Globus pallidus (tissue), 1 donor: ENCODE data around the gene TMCC3.
"Not testable (repeated sequence)": the region's sequence is repeated elsewhere in the genome, so short reads cannot be mapped to it uniquely, and the experiment has no call there.

ENCODE experiments used
- DNase-seq: peaks from one replicate; pipeline ENCODE4 v3.0.0-alpha.2; 2015; ENCODE audit warnings: low spot score

The TMCC3 gene, protein sequence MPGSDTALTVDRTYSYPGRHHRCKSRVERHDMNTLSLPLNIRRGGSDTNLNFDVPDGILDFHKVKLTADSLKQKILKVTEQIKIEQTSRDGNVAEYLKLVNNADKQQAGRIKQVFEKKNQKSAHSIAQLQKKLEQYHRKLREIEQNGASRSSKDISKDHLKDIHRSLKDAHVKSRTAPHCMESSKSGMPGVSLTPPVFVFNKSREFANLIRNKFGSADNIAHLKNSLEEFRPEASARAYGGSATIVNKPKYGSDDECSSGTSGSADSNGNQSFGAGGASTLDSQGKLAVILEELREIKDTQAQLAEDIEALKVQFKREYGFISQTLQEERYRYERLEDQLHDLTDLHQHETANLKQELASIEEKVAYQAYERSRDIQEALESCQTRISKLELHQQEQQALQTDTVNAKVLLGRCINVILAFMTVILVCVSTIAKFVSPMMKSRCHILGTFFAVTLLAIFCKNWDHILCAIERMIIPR

GRCh38 chr12:94650143-94651056, at the start of gene TMCC3:
Gene TMCC3, minus strand, starts transcription at chr12:94650557. Its CDS starts 127 bp downstream, at chr12:94650430.
- DNase-seq, result peak; percentile 84

DNA sequence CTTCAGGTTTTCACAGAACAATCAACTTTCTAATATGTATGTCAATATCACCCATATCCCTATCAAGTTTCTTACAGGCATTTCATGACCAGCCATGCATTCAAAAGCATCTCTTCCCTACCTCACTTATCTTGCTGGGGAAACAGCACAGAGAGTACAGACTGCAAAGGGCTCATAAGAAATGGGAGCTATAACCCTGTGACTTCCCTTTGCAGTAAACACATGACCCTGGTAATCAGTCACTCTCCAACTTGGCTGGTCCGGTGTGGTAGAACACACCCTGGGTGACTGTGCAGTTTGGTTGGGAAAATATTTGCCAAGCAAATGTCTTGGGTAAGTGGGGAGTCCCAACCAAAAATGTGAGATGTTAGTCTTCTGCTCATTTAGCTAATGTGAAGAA, 49.4 kb upstream of the TMCC3 start:
- no peak for DNase-seq

GRCh38 chr12:94698578-94698977, 48.2 kb upstream of the TMCC3 start:
- DNase-seq, result no peak

GRCh38 chr12:94697631-94698030, 47.3 kb upstream of the TMCC3 start:
- DNase-seq, result no peak

DNA sequence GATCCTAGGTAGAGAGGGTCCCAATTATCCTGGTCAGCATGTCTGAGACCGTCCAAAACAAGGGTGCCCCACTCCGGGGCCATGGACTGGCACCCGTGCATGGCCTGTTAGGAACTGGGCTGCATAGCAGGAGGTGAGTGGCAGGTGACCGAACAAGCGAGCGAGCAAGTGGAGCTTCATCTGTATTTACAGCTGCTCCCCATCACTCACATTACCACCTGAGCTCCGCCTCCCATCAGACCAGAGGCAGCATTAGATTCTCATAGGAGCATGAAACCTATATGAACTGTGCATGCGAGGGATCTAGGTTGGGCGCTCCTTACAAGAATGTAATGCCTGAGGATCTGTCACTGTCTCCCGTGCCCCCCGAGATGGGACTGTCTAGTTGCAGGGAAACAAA, 44.4 kb upstream of the TMCC3 start:
- DNase-seq, result no peak

- DNase-seq, result not testable (repeated sequence)
Observed at GRCh38 chr12:94692826-94693225, 42.5 kb upstream of the TMCC3 start.

- DNase-seq, result no peak
Observed at GRCh38 chr12:94690198-94690771, 39.9 kb upstream of the TMCC3 start.

- DNase-seq, result no peak
Observed at GRCh38 chr12:94689646-94690036, 39.3 kb upstream of the TMCC3 start.

GRCh38 chr12:94689002-94689645, 38.8 kb upstream of the TMCC3 start:
- no peak for DNase-seq

GRCh38 chr12:94687891-94688290, 37.5 kb upstream of the TMCC3 start:
- no peak for DNase-seq

DNA sequence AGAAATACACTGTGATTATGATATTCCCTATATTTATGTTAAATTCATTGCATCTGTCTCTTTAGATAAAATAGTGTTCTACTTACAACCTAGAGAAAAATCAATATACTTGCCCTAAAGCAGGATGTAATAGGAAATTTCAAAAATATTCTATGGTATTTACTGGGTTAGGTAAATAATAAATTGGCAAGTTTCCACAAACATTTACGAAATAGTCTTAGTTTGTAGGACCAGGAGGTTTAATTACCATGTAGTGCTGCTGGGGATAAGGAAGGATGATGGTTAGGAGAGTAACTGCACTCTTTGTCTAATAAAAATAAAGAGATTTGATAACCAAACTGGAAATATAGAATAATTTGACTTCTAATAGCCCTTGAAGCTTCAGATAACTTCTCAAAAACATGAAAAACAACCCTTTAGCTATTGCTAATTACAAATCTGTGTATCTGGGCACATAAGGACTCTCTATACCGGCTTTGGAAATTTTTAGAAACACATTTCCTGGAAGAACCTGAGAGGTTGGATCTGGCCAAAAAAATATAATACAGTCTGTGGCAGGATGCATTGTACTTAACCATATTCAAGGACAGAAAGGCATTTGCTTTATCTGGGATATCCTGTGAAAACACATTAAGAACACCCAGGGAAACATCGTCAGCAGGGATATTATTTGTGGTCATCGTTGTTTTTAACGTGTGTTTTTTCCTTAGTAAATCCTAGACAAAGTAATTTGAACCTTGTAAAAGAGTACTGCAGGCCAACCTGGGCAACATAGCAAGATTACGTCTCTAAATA, 36.7 kb upstream of the TMCC3 start:
- no peak for DNase-seq

DNA sequence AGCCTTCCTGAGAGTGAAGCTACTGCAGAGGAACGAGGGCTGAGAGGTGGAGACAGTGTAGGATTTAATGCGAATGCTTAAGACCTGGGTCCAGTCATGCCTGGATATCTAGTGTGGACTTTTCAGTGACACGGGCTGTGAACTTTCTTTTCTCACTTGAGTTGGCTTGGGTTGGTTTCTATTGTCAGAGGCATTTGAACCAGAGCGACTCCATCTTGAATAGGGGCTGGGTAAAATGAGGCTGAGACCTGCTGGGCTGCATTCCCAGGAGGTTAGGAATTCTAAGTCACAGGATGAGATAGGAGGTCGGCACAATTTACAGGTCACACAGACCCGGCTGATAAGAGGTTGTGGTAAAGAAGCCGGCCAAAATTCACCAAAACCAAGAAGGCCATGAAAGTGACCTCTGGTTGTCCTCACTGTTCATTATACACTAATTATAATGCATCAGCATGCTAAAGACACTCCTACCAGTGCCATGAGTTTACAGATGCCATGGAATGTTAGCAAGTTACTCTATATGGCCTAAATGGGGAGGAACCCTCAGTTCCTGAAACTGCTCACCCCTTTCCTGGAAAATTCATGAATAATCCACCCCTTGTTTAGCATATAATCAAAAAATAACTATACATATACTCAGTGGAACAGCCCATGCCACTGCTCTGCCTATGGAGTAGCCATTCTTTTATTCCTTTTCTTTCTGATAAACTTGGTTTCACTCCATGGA, 34.2 kb upstream of the TMCC3 start:
- no peak for DNase-seq

DNA sequence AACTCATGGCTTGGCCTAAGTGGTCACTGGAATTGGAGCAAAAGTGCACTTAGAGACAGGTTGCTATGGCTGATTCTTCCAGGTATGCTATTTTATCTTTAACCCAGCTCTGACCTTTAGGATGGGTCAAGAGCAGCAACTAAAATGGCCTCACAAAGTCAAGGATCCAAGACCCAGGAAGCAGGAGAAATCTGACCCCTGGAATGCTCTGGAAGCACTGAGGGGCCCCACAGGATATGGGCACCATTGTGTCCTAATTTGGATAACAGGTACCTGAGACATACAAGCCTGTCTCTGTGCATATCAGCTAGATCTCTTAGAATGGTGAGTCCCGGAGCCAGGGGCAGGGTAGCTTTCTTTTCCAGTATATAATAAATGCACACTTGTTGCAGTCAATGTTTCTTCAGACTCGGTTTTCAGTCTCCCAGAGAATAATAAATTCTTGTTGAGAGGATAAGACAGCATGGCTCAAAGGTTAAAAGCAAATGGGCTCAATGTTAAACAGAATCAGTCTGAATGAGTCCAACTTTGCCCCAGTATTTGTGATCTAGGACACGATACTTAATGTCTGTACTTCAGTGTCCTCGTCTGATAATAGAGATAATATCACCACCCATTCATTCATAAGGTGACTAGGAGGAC, 29.3 kb upstream of the TMCC3 start:
- DNase-seq, result no peak

DNA sequence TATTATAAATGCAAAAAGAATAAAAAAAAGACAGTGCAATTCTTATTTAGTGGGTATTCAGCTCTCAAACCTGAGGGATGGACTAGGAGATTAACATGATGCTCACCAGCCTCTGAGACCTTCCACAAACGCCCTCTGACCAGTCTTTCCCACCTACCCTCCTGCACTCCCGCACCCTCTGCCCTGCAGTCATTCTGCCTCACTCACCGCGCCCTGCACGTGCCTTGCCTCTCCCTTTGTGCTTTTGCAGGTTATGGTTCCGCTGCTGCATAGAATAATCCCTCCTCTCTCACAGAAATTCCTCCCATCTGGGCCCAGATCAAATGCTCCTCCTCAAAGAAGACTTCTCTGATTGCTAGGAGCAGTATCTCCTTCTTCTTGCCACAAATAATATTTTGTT, 28.5 kb upstream of the TMCC3 start:
- DNase-seq, result no peak

DNA sequence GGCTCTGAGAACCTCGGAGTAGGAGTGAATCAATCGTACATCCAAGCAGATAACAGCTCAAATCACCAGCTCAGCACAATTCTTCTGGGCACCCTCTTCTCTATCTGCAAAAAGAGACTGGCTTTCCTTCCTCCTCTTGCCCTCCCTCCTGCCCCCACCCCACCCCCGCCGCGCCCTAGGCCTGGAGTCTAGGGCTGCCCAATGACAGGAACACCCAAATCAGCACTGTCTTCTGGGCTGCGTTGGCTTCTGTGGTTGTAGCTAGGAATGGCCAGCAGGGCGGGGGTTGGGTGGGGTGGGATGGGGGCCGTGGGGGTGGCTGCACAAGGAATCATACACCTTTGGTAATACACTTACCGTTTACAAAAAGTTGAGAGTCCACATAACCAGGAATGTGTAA, 28.0 kb upstream of the TMCC3 start:
- DNase-seq, result no peak

DNA sequence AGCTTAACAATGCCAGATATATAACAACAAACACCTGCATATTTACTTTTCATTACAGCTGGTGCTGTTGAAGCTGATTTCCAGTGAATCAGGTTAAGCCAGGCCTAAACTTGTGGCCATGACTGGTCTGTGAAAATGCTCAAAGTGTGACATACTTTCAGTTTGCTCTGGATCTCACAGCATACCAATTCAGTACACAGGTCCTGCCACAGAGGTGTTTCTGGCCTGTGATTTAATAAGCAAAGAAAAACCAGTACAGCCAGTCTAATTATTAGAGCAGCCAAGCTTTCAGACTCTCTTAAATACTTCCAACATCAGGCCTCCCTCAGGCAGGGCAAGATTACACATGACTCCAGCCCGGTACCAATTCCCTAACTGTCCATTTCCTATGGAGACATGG, 27.4 kb upstream of the TMCC3 start:
- no peak for DNase-seq

GRCh38 chr12:94676922-94677321, 26.6 kb upstream of the TMCC3 start:
- DNase-seq, result no peak

DNA sequence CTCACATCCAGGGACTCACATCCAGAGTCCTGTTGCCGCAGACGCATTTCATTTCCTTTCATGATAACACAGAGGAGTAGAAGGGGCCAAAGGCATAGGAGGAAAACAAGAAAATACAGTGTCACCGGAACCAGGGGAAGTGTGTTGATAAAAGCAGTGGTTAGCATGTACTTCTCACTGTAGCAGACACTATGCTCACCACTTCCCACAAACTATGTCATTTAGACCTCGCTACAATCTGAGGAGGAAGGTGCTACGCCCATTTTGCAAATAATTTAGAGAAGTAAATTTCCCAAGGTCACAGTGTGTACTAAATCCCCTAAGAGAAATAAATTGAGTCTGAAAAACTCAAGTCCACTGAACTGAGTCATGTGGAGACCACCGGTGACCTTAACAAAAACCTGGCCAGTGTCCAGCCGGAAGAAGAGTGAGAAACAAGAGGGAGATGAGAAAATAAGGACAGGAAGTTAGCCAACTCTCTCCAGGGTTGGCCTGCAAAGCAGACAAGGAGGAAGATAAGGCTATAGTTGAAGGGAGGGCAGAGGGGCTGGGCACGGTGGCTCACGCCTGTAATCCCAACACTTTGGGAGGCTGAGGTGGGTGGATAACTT, 25.8 kb upstream of the TMCC3 start:
- DNase-seq, result peak; percentile 37

DNA sequence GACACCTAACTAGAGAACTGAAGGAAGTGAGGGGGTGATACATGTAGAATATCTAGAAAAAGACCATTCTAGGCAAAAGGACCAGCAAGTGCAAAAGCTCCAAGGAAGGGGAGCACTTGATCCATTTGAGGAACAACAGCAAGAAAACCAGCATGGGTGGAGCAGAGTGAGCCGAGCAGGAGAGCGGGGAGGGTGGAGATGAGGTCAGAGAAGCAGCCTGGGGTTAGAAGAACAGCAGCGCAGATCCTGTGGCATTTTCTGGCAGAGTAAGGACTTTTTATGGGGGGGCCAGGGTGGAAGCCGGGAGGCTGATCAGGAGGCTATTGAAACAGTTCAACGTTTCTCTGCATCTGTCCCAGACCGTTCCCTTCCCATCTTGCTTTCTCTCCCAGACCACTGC, 24.5 kb upstream of the TMCC3 start:
- no peak for DNase-seq

DNA sequence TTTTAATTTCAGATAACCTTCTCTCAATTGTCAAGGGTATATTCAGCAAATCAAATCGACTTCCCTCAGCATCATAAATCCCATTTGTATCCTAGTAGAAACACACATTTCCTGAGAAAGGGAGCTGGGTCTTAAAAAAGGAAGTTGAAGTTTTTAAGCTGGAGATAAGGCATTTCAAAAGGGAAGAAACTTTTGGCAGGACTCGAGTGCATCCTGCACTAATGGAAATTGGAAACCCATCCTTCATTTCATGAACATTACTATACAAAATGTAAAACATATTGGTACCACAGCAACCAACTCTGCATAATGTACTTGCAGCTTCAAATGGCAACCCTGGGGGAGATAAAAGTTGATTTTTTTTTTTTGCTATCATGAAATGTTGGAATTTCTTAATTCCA, 23.7 kb upstream of the TMCC3 start:
- DNase-seq, result no peak
